NCI-H1930 (cell line): ENCODE measurements around the gene SECISBP2L.

Experiments used
- DNase-seq, 2 experiments: peaks; one replicate each; lab custom pipeline; 2025; lab: John Stamatoyannopoulos, UW

SECISBP2L gene

DNA sequence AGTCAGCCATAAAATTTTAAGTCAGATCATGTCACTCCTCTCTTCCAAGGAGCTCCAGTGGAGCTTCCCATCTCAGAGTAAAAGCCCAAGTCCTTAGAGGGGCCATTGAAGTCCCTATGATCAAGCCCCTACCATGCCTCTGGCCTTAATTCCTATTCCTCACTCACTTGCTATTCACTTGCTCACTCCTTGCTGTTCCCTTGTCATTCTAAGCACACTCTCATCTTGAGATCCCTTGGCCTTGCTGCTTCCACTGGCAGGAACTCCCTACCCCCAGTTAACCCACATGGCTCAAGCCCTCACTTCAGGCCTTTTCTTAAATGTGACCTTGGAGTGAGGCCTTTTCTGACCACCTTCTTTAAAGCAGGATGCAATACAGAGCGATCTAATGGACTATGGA, 12.3 kb upstream of the SECISBP2L start:
- DNase-seq, result no peak

DNA sequence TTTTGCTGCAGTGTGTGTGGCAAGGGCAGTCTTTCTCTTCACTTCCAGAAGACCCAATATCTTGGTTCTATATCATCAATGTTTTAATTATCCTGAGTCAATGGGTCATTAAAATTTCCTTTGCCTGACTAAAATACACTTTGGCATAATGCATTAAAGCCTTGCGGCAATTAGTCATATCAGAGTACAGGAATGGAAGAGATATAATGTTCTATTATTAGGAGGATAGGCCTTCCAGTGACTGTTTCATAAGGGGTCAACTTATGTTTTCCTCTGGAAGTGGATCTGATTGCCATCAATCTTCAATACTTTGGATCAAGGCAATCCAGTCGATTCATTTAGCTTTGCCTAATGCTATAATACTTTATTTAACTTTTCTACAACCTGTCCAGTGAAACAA, 9.4 kb upstream of the SECISBP2L start:
- DNase-seq, result no peak

- DNase-seq, result no peak
These were observed 6.4 kb upstream of the SECISBP2L start for GRCh38 chr15:49052662-49053061.

- no peak for DNase-seq
These were observed 1.2 kb upstream of the SECISBP2L start for GRCh38 chr15:49047456-49047855.

DNA sequence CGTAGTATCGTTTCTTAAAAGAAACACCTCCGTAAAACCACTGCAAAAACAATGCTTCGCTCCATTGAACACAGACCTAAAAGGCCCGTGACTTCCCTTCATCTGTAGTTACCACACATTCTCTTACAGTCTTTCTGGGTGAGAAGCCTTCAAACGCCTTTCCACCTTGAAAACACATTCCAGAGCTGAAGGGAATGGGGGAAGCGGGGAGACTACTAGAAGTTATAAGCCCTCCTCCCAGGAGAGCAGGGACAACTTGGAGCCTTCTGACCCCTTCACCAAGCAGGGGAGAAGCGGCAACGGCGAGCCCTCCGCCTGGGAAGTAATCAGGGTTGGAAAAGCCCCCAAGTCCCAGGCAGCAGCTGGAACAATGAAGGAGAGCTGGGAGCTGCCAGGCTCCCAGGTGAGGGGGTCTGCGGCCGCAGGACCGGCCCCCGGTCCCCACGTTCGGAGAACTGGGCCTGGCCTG, 461 bp downstream of the SECISBP2L start:
- DNase-seq, result no peak

- DNase-seq, result no peak
These were observed 1.3 kb downstream of the SECISBP2L start for GRCh38 chr15:49044766-49045606.

GRCh38 chr15:49044002-49044401, 2.2 kb downstream of the SECISBP2L start:
- no peak for DNase-seq

- no peak for DNase-seq
These were observed 4.1 kb downstream of the SECISBP2L start for GRCh38 chr15:49042165-49042564.

DNA sequence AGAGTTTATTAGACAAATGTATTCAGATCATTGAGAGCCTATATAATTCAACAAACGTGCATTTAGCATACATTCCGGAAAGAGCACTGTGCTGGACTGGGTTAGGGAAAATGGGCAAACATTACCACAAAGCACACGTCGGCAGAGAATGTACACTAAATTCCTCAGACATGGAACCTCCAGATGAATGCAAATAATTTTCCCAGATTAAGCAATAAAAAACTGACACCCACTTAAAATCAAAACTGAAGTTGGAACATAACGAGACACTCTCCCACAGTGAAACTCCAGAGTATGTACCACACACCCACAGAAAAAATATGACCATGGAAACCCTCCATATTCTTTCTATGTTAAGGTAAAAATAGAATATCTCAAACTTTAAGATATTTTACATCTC, 4.8 kb downstream of the SECISBP2L start:
- no peak for DNase-seq

DNA sequence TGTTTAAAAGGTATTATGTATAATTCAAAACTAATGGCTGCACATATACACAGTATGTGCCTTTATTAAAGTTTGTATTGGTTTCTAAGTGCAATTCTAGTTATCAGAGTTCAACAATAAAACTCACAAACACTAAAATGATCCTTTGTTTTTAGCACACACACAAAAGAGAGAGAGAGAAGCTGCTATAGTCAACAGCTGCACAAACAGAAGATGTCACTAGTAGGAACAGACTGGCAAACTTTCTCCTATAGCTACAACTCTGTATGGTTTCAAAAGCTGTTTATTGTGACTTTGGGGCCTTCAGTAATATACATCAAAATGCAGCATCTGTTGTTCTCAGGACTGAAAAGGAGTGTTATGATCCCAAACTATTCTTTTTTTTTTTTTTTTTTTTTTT, 6.1 kb downstream of the SECISBP2L start:
- DNase-seq, result no peak

DNA sequence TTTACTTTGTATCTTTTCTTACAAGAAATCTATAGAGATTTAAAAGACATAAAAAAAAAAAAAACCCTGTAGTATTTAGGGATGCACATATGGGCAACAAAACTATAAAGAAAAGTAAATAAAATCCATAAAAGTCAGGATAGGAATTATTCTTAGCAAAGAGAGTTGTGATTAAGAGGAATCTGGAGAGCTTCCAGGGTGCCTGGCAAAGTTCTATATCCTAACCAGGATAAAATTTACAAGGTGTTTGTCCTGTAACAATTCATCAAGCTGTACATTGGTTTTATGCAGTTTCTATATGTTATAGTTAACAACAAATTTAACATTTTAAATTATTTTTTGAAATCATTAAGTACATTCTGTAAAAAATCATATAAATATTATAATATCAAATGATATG, 7.9 kb downstream of the SECISBP2L start:
- DNase-seq, result no peak

DNA sequence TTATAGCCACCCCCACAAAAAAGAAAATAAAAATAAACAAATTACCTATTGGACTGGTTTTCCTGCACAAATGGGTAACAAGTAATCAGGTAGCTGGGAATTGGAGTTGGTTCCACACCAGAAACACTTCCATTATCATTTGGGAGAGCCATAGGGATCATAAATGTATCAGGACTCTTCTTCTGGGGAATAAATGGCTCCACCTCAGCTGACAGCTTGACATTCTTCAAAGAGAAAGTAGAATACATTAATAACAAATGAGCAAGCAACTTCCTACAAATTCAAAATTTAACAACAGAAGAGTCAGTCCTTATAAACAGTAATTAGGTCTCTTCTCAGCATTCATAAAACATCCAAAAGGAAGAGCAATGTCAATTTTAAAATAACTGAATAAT, 8.7 kb downstream of the SECISBP2L start:
- no peak for DNase-seq

DNA sequence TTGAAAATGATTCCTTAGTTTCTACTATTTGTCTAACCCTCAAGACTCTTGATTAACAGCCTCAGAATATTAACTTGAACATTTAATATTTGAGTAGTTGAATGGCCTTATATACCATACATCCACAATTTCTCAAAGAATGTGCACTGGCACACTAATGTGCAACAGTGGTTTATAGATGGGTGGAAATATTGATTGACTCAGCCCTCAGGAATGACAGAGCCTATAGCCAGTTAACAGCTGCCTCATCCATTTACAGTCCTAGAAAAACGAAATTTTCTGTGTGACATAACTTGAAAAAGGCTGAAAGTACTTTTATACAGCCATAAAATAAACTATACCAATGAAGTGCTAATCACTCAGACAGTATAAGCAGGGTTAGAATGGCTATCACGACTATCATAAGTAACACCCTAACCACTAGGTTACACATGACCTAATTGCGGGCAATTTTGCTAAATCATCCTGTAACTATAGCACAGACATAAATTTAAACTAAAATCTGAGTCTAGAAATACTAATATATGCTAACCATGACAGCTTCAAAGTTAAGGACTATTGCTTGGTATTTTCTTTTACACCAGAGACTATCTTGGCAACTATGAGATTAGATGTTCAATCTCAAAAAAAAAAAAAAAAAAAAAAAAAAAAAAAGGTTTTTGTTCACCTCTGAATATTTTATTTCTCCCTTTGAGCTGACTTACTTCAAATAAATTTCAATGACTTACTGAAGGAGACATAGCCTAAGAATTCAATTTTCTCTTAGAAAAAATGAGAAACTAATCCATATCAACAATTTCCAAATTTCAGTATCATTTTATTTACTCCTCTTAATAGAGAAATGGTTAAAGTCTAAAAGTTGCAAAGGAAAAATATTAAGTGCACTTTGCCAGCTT, 9.3 kb downstream of the SECISBP2L start:
- DNase-seq, result no peak

DNA sequence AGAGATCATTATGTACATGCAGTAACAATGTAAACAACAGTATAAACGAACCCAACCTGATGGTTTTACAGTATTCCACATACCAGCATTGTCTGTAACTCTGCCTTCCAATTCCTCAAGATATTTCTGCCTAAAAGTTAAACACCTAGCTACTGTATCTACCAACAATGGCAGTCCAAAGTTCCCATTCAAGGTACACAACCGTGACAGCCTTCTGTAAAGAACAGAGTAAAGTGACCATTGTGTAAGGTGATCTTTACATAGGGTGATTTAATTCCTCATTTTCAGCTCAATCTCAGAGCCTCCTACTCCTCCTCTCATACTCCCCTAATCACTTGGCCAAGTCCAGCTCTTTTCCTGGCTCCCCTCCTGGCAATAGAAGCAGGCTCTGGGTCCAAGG, 10.4 kb downstream of the SECISBP2L start:
- no peak for DNase-seq

DNA sequence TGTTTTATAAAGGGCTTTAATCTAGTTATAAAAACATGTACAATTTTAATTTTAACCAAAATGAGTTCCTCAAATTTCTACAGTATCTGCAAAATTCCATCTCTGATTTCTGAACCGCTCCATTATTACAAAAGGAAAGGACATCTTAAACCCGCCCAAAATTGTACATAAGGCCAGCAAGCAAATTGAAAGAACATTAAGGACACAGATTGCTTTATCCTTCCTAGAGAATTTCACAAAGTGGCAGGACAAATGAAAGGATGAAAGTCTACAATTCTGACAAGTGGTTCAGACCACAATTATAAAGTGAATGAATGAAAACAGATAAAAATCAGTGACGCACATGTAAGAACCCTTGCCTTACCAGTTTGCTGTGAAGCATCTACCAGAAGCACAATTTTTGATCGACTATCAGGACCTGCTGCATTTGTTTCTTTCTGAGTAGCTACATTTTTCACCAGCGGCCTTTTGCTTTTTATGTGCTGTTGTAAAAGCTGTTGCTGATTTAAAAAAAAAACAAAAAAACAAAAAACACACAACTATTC, 13.6 kb downstream of the SECISBP2L start:
- DNase-seq, result no peak

DNA sequence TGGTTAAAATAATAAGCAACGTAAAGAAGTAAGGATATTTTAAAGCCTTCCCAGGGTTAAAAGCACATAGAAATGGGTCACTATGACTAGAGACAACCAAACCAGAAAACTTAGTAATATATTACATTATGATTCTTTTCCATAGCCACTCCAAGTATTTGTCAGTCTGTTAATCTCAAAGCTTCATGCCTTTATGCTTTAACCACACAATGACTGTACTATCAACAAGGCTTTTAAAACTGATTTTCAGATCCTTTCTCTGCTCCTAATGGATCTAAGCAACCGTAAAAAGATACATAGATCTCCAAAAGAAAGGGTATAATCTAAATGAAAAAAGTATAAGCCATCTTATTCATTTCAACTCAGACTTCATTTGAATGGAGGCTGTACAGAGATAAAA, 14.4 kb downstream of the SECISBP2L start:
- no peak for DNase-seq

GRCh38 chr15:49026700-49027099, 19.5 kb downstream of the SECISBP2L start:
- DNase-seq, result no peak

- DNase-seq, result no peak
These were observed 21.4 kb downstream of the SECISBP2L start for GRCh38 chr15:49024840-49025239.

- no peak for DNase-seq
These were observed 22.9 kb downstream of the SECISBP2L start for GRCh38 chr15:49023354-49023753.

DNA sequence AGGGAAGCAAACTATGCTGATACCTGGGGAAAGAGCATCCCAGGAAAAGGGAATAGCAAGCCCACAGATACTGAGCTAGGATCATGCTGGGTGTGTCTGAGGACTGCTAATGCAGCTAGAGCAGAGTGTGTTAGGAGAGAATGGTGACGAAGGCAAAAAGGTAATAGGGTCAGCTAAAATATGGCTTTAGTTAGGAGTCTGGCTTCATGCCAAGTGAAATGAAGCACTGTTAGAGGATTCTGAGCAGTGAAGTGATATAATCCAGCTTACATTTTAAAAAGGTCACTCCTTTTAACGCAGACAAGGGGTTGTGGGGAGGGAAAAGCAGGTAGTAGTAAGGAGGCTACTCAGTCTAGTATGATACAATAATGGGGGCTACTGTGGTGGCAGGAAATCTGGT, 30.4 kb downstream of the SECISBP2L start:
- no peak for DNase-seq

DNA sequence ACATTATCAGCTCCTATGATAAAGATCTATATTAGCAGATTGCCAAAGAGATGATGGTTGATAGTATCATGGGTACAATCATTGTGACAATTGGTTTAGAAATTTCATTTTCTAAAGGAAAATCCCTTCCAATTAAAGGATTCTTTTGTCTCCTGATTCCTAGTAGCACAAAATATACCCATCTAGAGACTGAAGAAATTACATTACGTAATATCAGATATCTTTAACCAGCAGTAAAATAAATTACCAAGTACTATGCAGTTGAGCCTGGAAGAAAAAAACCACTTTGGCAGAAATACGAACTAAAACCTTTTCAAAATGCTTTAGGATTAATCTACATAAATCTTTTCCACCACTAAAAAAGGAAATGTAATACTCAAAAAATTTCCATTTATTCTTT, 46.9 kb downstream of the SECISBP2L start:
- DNase-seq, result no peak

DNA sequence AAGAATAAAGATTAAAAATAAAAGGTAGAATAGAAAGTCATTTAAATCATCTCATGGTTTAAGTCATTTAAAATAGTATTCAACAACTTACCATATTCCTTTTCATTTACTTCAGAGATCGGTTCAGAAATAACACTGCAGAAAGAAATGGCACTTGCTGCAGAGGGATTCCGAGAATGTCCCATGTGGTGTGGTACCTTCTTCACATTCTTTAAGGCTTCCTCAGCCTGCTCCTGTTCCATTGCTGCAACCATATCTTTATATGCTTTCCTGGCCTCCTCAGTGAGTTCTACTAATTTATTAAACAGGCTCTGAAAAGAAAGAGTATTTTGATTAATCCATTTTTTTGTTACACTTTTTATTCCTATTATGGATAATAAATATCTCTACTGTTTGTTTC, 50.0 kb downstream of the SECISBP2L start:
- DNase-seq, result no peak

GRCh38 chr15:48993380-48993779, 52.9 kb downstream of the SECISBP2L start:
- no peak for DNase-seq
